GM18873 (cell line): ENCODE data around the gene C5orf22.
"Not testable (repeated sequence)": the region's sequence is repeated elsewhere in the genome, so short reads cannot be mapped to it uniquely, and the experiment has no call there.

Experiments used
- ATAC-seq: cut with Tn5 transposase; IDR thresholded peaks from one replicate; pipeline ENCODE4 v1.9.1; 2021; ENCODE audit warnings: mild to moderate bottlenecking, moderate library complexity, moderate number of reproducible peaks; ENCODE audit not compliant: unreplicated experiment, low FRiP score

The C5orf22 gene

DNA sequence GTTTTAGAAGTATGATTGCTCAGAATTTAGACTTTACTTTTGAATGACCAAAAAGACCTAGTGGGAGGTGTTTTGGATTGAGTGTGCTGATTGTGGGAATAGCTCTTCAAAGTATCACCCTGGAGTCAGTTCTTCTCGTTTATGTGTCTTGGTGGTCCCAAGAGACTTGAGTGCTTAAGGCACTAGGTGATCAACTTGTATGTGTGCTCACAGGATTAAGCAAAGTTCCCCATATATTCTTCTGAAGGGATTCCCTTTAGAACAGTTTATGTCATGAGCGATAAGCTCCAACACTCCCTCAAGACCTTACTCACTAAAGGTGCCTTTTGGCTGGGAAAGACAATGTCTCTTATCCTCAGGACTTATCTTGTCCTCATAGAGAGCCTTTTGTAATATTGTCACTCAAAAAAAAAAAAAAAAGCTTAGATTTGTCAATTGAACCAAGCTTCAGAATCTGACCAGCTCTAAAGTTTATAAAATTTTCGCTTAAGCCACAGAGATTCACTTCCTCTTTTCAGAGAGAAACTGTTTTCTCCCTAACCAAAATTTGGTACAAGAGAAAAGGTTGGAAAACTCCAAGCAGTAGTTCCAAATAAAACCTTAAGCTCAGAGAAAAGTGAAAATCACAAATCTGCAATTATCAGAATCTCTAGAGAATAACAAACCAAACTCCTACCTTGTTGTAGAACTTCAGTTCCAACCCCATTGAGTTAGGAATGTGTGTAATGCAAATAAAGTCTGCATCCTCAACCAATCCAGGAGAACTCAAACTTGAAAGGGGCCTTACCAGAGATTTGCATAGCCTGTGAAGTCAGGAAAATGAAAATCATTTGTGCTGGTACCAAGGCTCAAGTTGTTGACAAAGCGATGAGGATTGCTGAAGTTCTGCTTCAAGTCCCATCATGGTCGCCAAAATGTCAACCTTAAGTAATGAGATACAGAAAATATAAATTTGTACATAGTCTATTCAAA is 66.8 kb downstream of the C5orf22 start:
- ATAC-seq: no peak

DNA sequence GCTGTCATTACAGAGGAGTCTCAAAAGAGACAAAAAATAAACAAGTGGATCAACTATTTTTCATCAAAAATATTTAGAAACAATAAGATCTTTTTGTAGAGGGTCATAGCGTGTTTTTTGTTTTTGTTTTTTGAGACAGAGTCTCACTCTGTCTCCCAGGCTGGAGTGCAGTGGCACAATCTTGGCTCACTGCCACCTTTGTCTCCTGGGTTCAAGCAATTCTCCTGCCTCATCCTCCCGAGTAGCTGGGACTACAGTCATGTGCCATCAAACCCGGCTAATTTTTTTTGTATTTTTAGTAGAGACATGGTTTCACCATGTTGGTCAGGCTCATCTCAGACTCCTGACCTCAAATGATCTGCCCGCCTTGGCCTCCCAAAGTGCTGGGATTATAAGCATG is 70.2 kb downstream of the C5orf22 start:
- not testable (repeated sequence) for ATAC-seq

DNA sequence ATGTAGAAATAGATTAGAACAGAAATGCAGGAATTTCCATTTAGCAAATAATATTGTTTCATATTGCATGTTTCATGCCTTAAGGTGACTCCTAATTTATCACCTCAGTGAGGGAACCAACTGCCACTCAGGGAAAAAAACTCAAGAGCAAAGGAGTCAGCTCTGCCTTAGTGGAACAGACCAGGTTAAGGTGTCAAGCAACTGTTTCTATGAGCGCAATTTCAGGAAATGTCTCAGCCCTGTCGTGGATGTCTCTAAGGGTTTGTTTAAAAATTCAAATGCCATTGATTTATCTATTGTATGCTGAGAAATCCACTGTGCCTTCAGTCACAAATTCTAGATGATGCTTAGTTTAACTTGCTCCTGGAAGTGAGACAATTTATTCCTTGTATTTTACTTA is 72.1 kb downstream of the C5orf22 start:
- ATAC-seq: no peak

DNA sequence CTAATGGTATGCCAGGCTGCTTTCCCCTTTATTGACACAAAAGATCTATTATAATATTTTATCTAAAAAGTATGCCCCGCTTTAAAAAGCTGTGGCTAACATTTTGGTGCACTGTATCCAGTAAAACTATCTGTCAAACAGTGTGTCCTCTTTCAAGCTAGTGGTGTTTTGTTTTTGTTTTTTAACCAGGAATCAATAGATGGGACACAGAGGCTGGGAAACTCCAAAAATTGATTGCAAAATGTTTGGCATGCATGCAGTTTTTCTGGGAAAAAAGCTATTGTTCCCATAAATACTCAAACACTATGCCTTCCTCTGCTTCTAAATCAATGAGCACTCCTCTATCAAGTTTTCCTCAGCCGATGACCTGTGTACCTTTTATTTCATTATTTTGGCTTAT is 72.5 kb downstream of the C5orf22 start:
- ATAC-seq: no peak
